ENCODE measurements around the gene PNRC2.

DNA sequence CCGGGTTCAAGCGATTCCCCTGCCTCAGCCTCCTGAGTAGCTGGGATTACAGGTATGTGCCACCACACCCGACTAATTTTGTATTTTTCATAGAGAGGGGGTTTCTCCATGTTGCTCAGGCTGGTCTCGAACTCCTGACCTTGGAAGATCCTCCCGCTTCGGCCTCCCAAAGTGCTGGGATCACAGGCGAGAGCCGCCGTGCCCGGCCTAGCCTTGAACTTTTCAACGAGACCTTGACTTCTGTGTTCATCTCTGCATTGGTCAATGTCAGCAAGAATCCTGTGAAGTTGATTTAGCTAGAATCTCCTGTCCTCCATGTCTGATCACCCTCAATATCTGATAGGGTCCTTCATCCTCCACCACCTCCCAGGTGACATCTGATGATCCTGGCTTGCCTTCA lies 35.0 kb upstream of the PNRC2 start:
- no peak for TF ChIP-seq CTCF (IDR thresholded peaks at IDR 0.05)
- TF ChIP-seq POLR2AphosphoS5 (IDR thresholded peaks at IDR 0.05; ENCODE audit: insufficient read depth in 1 of 2, low read depth in 1 of 2): no peak

All from vagina (tissue), 2 donors.